IPS-NIHi7 (cell line): ENCODE measurements around the gene MORN2.

Source experiments
- DNase-seq: peaks from one replicate; pipeline ENCODE4 v3.0.0; 2012; ENCODE audit warnings: mixed read lengths; ENCODE audit errors: extremely low spot score

Gene MORN2

DNA sequence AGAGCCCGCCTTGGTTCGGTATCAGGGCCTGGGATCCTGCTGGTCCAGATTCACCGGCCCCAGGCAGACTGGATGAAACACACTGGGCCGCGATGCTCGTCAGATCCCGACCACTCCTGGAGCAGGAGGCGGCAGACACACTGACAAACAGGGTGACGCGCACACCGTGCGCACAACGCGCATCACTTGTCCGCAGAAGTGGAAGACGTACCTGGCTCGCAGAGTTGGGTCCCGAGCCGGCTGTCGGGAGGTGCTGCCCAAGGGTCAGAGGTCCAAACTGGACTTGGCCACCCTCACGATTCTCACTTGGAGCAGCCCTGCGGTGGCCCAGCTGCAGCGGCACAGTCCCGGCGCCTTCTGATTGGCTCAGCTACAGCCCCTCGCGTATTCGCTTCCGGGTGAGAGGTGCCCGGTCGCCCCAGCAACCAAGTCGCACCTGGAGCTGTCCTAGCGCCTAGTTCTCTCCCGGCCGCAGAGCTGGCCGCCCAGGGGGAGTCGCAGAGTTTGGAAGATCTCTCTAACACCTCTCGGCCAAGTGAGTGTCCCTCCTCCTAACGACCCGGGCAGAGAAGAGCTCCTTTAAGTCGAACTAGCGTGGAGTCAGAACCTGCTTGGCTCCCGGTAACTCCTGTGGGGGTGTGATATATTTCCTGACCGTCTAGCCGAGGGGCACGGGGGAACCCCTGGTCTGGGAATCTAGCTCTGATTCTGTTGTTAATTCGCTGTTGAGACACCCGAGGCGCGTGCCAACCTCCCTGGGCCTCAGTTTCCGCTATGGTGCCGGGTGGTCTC is at the start of gene MORN2, which contains the start of gene DHX57:
TSS of gene MORN2 (plus strand) at position 401 of the 792 bp plus-strand sequence.
TSS of gene DHX57 (minus strand) at position 359 of the 792 bp plus-strand sequence. CDS start 7,529 bp downstream, outside the sequence.
- peak; percentile 98 for DNase-seq

DNA sequence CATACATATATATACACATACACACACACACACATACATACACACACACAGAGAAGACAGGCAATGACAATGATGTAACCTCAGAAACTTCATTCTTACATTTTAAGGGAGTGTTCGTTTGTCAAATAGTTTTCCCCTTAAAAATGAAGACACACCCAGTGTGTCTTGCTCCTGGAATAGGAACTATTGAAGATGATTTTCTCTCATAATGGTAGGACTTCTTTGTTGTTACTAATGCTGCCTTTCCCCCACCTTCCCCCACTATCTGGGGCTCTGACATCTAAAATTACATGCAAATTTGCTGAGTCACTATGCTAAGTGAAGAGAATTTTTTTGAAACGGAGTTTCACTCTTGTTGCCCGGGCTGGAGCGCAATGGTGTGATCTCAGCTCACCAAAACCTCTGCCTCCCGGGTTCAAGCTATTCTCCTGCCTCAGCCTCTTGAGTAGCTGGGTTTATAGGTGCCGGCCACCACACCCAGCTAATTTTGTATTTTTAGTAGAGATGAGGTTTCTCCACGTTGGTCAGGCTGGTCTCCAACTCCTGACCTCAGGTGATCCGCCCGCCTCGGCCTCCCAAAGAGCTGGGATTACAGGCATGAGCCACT is 48.1 kb upstream of the MORN2 start:
- DNase-seq, result peak; percentile 16

GRCh38 chr2:38828460-38828859 is 47.3 kb upstream of the MORN2 start:
- DNase-seq, result no peak

DNA sequence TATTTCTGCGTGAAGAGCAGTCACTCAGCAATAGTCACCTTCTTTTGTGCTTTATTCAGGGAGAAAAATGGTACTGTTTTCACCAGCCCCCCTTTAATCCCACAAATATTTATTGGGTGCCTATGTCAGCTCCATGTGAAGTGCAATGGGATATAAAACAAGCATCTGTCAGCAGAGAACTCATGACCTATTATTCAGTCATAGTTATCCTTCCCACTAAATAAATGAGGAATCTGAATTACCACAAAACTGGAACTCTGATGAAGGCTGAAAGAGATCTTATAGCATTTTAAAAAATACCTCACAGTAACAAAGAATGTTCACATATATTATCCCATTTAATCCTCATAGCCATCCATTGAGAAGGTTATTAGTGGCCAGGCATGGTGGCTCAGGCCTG is 45.8 kb upstream of the MORN2 start:
- DNase-seq, result no peak

DNA sequence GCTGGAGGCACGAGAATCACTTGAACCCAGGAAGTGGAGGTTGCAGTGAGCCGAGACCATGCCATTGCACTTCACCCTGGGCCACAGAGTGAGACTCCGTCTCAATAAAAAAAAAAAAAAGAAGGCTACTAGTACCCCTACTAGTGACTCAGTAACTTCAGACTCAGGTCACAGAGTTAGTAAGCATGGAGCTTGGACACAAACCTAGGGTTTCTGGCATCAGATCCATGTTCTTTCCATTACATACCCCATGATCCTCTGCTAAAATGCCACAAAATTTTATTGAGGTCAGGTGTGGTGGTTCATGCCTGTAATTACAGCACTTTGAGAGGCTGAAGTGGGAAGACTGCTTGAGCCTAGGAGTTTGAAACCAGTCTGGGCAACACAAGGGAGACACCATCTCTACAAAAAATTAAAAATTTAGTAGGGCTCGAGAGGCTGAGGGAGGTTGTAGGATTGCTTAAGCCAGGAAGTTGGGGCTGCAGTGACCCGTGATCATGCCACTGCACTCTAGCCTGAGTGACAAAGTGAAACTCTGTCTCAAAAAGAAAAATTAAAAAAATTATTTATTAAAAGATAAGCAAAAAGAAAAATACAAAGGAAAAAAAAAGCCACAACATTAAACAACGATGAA is 45.1 kb upstream of the MORN2 start:
- DNase-seq, result no peak

- no peak for DNase-seq
Measured at GRCh38 chr2:38835015-38835601, 40.7 kb upstream of the MORN2 start.

DNA sequence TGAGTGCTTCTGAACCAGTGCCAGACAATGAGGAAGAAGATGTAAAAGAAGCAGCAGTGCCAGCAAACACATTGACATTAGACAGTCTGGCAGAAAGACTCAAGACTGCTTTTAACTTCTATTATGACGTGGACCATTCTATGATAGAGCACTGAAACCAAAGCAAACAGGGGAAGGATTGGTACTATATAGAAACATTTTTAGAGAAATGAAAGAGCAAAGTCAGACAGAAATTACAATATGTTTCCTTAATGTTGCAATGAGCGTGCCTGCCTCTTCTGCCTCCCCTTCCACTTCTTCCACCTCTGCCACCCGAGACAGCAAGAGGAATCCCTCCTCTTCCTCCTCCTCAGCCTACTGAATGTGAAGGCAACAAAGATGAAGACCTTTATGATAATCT is 39.8 kb upstream of the MORN2 start:
- DNase-seq, result no peak

GRCh38 chr2:38836791-38837190 is 39.0 kb upstream of the MORN2 start:
- no peak for DNase-seq

GRCh38 chr2:38850045-38850444 is 25.7 kb upstream of the MORN2 start:
- no peak for DNase-seq

DNA sequence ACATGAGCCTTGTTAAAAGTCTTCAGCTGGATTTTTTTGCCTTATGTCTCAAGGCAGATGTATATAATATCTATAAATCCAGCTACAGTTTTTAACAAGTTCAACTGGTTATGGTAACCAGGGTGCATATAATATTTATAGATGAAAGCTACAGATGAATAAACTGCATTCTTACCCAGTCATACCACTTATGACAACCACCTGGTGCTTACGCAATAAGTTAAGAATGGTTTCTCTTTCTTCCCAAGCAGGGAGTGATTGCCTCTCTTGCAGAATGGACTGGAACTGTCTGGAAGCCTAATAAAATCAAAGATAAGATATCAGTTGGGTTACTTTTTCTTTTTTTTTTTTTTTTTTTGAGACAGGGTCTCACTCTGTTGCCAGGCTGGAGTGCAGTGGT is 19.6 kb upstream of the MORN2 start:
- DNase-seq, result no peak

GRCh38 chr2:38862476-38862875 is 13.3 kb upstream of the MORN2 start:
- no peak for DNase-seq

GRCh38 chr2:38863061-38863695 is 12.6 kb upstream of the MORN2 start:
- no peak for DNase-seq

DNA sequence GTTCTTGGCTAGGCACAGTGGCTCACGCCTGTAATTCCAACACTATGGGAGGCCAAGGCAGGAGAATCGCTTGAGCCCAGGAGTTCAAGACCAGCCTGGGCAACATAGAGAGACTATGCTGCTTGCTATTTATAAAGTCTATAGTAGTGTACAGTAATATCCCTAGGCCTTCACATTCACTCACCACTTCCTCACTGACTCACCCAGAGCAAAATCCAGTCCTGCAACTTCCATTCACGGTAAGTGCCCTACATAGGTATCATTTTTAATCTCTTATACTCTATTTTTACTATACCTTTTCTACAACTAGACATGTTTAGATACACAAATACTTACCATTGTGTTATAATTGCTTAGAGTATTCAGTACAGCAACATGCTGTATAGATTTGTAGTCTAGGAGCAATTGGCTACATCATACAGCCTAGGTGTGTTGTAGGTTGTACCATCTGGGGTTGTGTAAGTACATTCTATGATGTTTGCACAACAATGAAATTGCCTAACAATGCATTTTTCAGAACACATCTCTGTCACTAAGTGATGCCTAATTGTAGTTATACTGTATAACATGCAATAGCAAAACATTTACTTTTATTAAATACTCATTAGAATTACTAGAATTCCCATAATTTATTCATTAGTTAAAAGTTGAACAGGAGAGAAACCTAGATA is 8.9 kb upstream of the MORN2 start:
- DNase-seq, result no peak

GRCh38 chr2:38871432-38871831 is 4.3 kb upstream of the MORN2 start:
- DNase-seq, result no peak

DNA sequence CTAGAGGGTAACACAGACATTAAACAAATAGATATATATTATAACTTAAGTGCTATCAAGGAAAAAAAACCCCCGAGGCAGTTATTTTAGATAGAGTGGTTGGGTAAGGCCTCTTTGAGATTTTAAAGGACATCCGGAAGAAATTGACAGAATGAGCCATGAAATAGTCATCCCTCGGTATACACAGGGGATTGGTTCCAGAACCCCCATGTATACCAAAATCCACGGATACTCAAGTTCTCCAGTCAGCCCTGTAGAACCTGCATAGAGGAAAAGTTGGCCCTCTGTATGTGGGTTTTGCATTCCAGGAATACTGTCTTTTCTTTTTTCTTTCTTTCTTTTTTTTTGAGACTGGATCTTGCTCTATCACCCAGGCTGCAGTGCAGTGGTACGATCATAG is 2.0 kb upstream of the MORN2 start:
- DNase-seq, result no peak

- DNase-seq, result no peak
Measured at GRCh38 chr2:38875227-38875575, 575 bp upstream of the MORN2 start.

DNA sequence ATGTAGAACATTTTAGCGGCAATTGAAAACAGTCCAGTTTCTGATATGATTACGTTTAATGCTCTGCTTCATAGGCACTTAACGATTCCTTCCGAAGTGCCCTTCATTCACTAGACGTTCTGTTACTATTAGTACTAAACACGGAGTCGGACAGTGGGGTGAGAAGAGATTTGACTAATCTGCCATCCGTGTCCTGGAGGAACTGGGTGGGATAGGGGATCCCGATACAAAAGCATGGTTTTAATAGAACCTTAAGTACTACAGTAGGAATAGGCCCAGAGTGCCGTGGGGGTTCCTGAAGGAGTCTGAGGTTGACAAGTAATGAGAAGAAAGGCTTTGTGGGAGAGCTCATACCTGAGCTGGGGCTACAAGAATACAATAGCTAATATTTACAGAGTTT is 631 bp downstream of the MORN2 start:
- DNase-seq, result no peak

DNA sequence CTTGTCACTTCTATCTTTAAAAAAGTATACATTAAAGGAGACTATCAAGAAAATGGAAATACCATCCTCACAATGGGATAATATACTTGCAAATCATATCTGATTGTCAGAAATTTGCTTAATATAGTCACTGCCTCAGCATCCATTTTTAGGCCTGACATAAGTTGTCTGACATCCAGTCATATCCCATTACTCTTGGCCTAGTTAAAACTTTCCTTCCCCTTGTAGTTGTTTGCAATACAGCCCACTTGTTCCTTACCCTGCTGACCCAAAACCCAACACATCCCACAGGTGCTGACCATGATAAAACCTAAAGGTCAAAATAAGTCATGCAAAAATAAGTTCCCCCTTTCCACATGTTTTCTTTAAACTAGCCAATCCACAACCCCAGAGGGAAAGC is 10.3 kb downstream of the MORN2 start:
- no peak for DNase-seq

- DNase-seq, result no peak
Measured at GRCh38 chr2:38887347-38887746, 11.6 kb downstream of the MORN2 start.

DNA sequence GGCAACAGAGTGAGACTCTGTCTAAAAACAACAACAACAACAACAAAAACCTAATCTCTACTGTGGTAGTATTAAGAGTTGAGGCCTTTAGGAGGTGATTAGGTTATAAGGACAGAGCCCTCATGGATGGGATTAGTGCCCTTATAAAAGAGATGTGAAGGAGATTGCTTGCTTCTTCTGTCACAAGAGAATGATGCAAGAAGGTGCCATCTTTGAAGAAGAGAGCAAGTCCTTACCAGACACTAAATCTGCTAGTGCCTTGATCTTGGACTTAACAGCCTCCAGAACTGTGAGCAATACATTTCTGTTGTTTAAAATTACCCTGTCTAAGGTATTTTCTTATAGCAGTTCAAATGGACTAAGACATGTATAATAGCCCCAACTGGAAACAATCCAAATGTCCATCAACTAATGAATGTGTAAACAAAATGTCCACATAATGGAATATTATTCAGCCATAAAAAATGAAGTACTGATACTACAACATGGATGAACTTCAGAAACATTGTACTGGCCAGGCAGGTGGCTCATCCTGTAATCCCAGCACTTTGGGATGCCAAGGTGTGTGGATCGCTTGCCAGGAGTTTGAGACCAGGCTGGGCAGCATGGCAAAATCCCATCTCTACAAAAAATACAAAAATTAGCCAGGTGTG is 12.3 kb downstream of the MORN2 start:
- DNase-seq, result no peak

DNA sequence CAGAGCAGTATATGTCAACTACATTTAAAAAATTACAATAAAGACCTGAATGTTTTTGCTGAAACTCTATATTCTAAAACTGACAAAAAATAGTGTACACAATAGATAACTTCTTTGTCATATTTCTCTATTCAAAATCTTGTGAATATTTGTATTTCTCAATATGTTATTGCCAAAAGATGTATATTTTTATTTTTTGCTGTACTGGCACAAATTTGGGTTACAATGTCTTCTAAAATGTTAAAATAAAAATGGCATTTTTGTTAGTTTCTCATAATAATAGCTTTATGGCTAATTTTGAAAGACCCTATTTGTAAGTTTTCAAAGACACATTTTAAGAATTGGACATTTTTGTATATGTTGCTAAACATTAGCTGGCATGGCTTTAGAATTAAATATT is 13.3 kb downstream of the MORN2 start:
- no peak for DNase-seq
